ENCODE measurements around the gene SIPA1.

SIPA1 gene

GRCh38 chr11:65641297-65642013, 3.6 kb downstream of the SIPA1 start:
- TF ChIP-seq CTCF (IDR thresholded peaks at IDR 0.05; ENCODE audit: low read depth, low read length, missing control alignments), result no peak
- peaks cover 18% of the 10 kb centered on the region for H3K36me3 ChIP-seq (replicated peaks)
- no peaks in the 10 kb centered on the region for H3K27me3 ChIP-seq (replicated peaks)
- no peak overlapping the region for H3K27ac ChIP-seq
- DNase-seq, result no peak
- in situ Hi-C loops (cut with HindIII; ENCODE audit: low pct_ligation_motif_present, low sequenced_read_pairs), result no loop called here
- no peak overlapping the region for H3K4me3 ChIP-seq (ENCODE audit: low read depth, low read length)

GRCh38 chr11:65642014-65642671, 4.2 kb downstream of the SIPA1 start:
- no peaks in the 10 kb centered on the region for H3K27me3 ChIP-seq (replicated peaks)
- no peak overlapping the region for H3K27ac ChIP-seq
- no peak for DNase-seq
- in situ Hi-C loops (cut with HindIII; ENCODE audit: low pct_ligation_motif_present, low sequenced_read_pairs), result no loop called here
- TF ChIP-seq CTCF (IDR thresholded peaks at IDR 0.05; ENCODE audit: low read depth, low read length, missing control alignments), result no peak
- peaks cover 12% of the 10 kb centered on the region for H3K36me3 ChIP-seq (replicated peaks)
- no peak overlapping the region for H3K4me3 ChIP-seq (ENCODE audit: low read depth, low read length)

DNA sequence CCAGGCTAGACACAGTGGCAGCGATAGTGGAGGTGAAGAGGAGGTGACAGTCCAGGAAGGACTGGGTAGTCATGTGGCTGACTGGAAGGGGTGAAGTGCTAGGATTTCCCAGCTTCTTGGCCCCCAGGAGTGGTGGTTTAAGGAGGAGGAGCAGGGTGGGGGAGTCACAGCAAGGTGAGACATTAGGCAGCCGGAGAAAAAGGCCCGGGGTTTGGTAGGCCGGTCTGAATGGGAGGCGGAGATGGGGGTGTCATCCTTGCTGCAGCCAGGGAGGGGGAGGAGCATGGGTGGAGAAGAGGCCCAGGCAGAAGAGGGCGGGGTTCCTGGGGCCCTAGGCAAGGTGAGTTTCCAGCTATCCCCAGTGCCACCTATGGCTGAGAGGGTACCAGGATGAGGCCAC, 6.1 kb downstream of the SIPA1 start:
- Histone ChIP-seq H3K36me3 (replicated peaks) (peaks cover 12% of the 10 kb centered on the region), H3K27me3 (replicated peaks) (no peaks in the 10 kb centered on the region), H3K4me3 (ENCODE audit: low read depth, low read length) (no peak overlapping the region), H3K27ac (no peak overlapping the region)
- TF ChIP-seq CTCF (IDR thresholded peaks at IDR 0.05; ENCODE audit: low read depth, low read length, missing control alignments), result no peak
- DNase-seq, result no peak
- in situ Hi-C loops (cut with HindIII; ENCODE audit: low pct_ligation_motif_present, low sequenced_read_pairs), result no loop called here

DNA sequence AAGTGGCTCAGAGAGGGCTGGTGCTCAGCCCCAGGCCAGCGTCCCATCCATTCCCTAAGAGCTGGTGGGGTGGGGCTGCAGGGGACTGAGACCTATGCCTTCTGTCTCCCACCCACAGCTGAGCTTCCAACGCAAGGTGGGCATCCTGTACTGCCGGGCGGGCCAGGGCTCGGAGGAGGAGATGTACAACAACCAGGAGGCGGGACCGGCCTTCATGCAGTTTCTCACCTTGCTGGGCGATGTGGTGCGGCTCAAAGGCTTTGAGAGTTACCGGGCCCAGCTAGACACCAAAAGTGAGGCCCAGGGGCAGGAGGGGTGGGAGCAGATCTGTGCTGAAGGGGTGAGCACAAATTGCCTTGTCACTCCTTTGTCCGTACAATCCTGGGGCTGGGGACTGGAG, 6.9 kb downstream of the SIPA1 start:
- no peak for TF ChIP-seq CTCF (IDR thresholded peaks at IDR 0.05; ENCODE audit: low read depth, low read length, missing control alignments)
- peaks cover 12% of the 10 kb centered on the region for H3K36me3 ChIP-seq (replicated peaks)
- no peak overlapping the region for H3K27ac ChIP-seq
- H3K27me3 ChIP-seq (replicated peaks), result no peaks in the 10 kb centered on the region
- in situ Hi-C loops (cut with HindIII; ENCODE audit: low pct_ligation_motif_present, low sequenced_read_pairs), result no loop called here
- DNase-seq, result no peak
- no peak overlapping the region for H3K4me3 ChIP-seq (ENCODE audit: low read depth, low read length)

- in situ Hi-C loops (cut with HindIII; ENCODE audit: low pct_ligation_motif_present, low sequenced_read_pairs), result no loop called here
- no peak for DNase-seq
- no peak for TF ChIP-seq CTCF (IDR thresholded peaks at IDR 0.05; ENCODE audit: low read depth, low read length, missing control alignments)
- H3K27ac ChIP-seq, result no peak overlapping the region
- H3K4me3 ChIP-seq (ENCODE audit: low read depth, low read length), result no peak overlapping the region
- H3K27me3 ChIP-seq (replicated peaks), result no peaks in the 10 kb centered on the region
- peaks cover 17% of the 10 kb centered on the region for H3K36me3 ChIP-seq (replicated peaks)
These were observed 7.8 kb downstream of the SIPA1 start for GRCh38 chr11:65645710-65646109.
